H1 (cell line): ENCODE results near the gene BCAP31. TPM values are rescaled to one million over a fixed set of nuclear protein-coding genes. Genes with fewer than 3 reads are reported as not detected.
"Not testable (repeated sequence)": the region's sequence is repeated elsewhere in the genome, so short reads cannot be mapped to it uniquely, and the experiment has no call there.

Experiments
- CTCF ChIA-PET: fragments of 300-600 bp; sonication (Branson Sonifier 250); formaldehyde crosslinking; loops from one replicate; lab custom pipeline; 2021; ENCODE audit not compliant: partially characterized antibody; lab: Charles Lee
- POLR2A ChIA-PET: fragments of 300-600 bp; sonication (Branson Sonifier 250); formaldehyde crosslinking; loops from one replicate; lab custom pipeline; 2021; ENCODE audit warnings: inconsistent platforms; ENCODE audit not compliant: partially characterized antibody; lab: Charles Lee
- DNase-seq, 2 experiments: peaks; one replicate each; pipeline versions ENCODE4 v3.0.0 to v3.0.0-alpha.2; 2010 to 2022; ENCODE audit warnings: low spot score in 2 of 2, low read depth in 1 of 2, mixed read lengths in 1 of 2
- FAIRE-seq: peaks from 2 replicates; lab custom pipeline; 2011; peaks lifted over from hg19 to GRCh38; lab: Jason Lieb, UNC
- H2AFZ ChIP-seq: 2 replicates; pipeline ENCODE4 v1.8.1; 2012; ENCODE audit warnings: low read length, inconsistent platforms
- H2AK5ac ChIP-seq: 2 replicates; pipeline ENCODE4 v1.6.1; 2013; ENCODE audit warnings: low read depth, low read length
- H2BK120ac ChIP-seq: replicated peaks from 2 replicates; pipeline ENCODE3; 2013; ENCODE audit warnings: low read depth, low read length, inconsistent platforms
- H2BK12ac ChIP-seq: 2 replicates; pipeline ENCODE4 v1.6.1; 2013; ENCODE audit warnings: low read depth, low read length
- H2BK15ac ChIP-seq: 2 replicates; pipeline ENCODE4 v1.6.1; 2013; ENCODE audit warnings: low read length
- H2BK20ac ChIP-seq: 2 replicates; pipeline ENCODE4 v1.6.1; 2013; ENCODE audit warnings: low read length
- H2BK5ac ChIP-seq: 2 replicates; pipeline ENCODE4 v1.6.1; 2013; ENCODE audit warnings: low read depth, low read length
- H3K14ac ChIP-seq: 2 replicates; pipeline ENCODE4 v1.6.1; 2013; ENCODE audit warnings: inconsistent platforms; ENCODE audit not compliant: insufficient read length
- H3K18ac ChIP-seq: 2 replicates; pipeline ENCODE4 v1.6.1; 2013; ENCODE audit warnings: low read length; ENCODE audit errors: extremely low read depth
- H3K23ac ChIP-seq: 2 replicates; pipeline ENCODE4 v1.6.1; 2013; ENCODE audit warnings: inconsistent platforms; ENCODE audit not compliant: insufficient read length
- H3K23me2 ChIP-seq: 2 replicates; pipeline ENCODE4 v1.6.1; 2013; ENCODE audit warnings: low read depth, low read length
- H3K27ac ChIP-seq: 2 replicates; pipeline ENCODE4 v1.6.1; 2011; ENCODE audit warnings: low read depth, low read length, inconsistent platforms
- H3K27me3 ChIP-seq, 4 experiments: replicated peaks in 1 of 4; 1 replicate in 1 of 4; 2 replicates in 3 of 4; pipeline versions ENCODE4 v1.6.1 to v1.8.1; 2011 to 2013; ENCODE audit warnings: low read length in 3 of 4, mild to moderate bottlenecking in 3 of 4, inconsistent platforms in 2 of 4, mixed read lengths in 2 of 4, moderate library complexity in 1 of 4; ENCODE audit not compliant: control insufficient read depth in 3 of 4, insufficient read depth in 3 of 4; ENCODE audit errors: extremely low read depth in 1 of 4
- H3K36me3 ChIP-seq, 4 experiments: 2 replicates each; pipeline versions ENCODE4 v1.6.1 to v1.8.1; 2011 to 2013; ENCODE audit warnings: mild to moderate bottlenecking in 4 of 4, low read length in 3 of 4, moderate library complexity in 2 of 4, control low read depth in 1 of 4, inconsistent platforms in 1 of 4; ENCODE audit not compliant: insufficient read depth in 4 of 4, control insufficient read depth in 2 of 4
- H3K4ac ChIP-seq: replicated peaks from 2 replicates; pipeline ENCODE3; 2013; ENCODE audit warnings: low read length, low read depth, mixed read lengths, inconsistent platforms; ENCODE audit not compliant: insufficient read length
- H3K4me1 ChIP-seq, 4 experiments: replicated peaks in 1 of 4; 1 replicate in 1 of 4; 2 replicates in 3 of 4; pipeline versions ENCODE4 v1.6.1 to v1.8.1; 2011 to 2013; ENCODE audit warnings: low read length in 3 of 4, inconsistent platforms in 2 of 4, mixed read lengths in 1 of 4; ENCODE audit not compliant: insufficient read depth in 4 of 4, control insufficient read depth in 3 of 4
- H3K4me2 ChIP-seq, 2 experiments: 2 replicates each; pipeline versions ENCODE4 v1.6.1 to v1.8.1; 2011 to 2013; ENCODE audit warnings: low read depth in 2 of 2, low read length in 2 of 2, control low read depth in 1 of 2, inconsistent platforms in 1 of 2, mild to moderate bottlenecking in 1 of 2; ENCODE audit not compliant: insufficient read depth in 1 of 2
- H3K4me3 ChIP-seq, 4 experiments: fragments of 200-600, 300-600 bp in 1 of 4; sonication (generic), shearing (Covaris generic), sonication (Bioruptor Twin) in 1 of 4; 2 replicates each; pipeline versions ENCODE4 v1.5.1 to v1.8.1; 2011 to 2016; ENCODE audit warnings: low read length in 4 of 4, low read depth in 3 of 4, control low read depth in 2 of 4, inconsistent platforms in 2 of 4, mild to moderate bottlenecking in 2 of 4, mixed read lengths in 1 of 4, moderate library complexity in 1 of 4; ENCODE audit not compliant: insufficient read depth in 2 of 4; ENCODE audit errors: extremely low read depth in 1 of 4
- H3K56ac ChIP-seq: replicated peaks from 2 replicates; pipeline ENCODE3; 2013; ENCODE audit warnings: low read depth, mild to moderate bottlenecking, mixed read lengths, low read length, inconsistent platforms; ENCODE audit not compliant: insufficient read length
- H3K79me1 ChIP-seq: 2 replicates; pipeline ENCODE4 v1.6.1; 2013; ENCODE audit warnings: low read depth, low read length, control low read depth
- H3K79me2 ChIP-seq, 2 experiments: 2 replicates each; pipeline versions ENCODE4 v1.6.1 to v1.8.1; 2012 to 2013; ENCODE audit warnings: low read length in 2 of 2, mild to moderate bottlenecking in 2 of 2, inconsistent platforms in 1 of 2; ENCODE audit not compliant: insufficient read depth in 2 of 2, control insufficient read depth in 1 of 2
- H3K9ac ChIP-seq, 4 experiments: replicated peaks in 1 of 4; 1 replicate in 1 of 4; 2 replicates in 3 of 4; pipeline versions ENCODE4 v1.6.1 to v1.8.1; 2011 to 2013; ENCODE audit warnings: low read depth in 3 of 4, low read length in 3 of 4, control low read depth in 2 of 4, mild to moderate bottlenecking in 2 of 4, moderate library complexity in 2 of 4, inconsistent platforms in 1 of 4; ENCODE audit errors: extremely low read depth in 1 of 4
- H3K9me3 ChIP-seq, 2 experiments: 2 replicates each; pipeline versions ENCODE4 v1.6.1 to v1.8.1; 2012 to 2013; ENCODE audit warnings: mild to moderate bottlenecking in 2 of 2, moderate library complexity in 2 of 2, control low read depth in 1 of 2, inconsistent platforms in 1 of 2, low read depth in 1 of 2, low read length in 1 of 2, mixed read lengths in 1 of 2; ENCODE audit not compliant: insufficient read depth in 2 of 2
- H4K20me1 ChIP-seq, 2 experiments: replicated peaks in 1 of 2; 2 replicates each; pipeline versions ENCODE3 to v1.8.1; 2011 to 2013; ENCODE audit warnings: inconsistent platforms in 2 of 2, low read length in 2 of 2, mild to moderate bottlenecking in 1 of 2; ENCODE audit not compliant: insufficient read depth in 2 of 2, control insufficient read depth in 1 of 2
- H4K5ac ChIP-seq: 2 replicates; pipeline ENCODE4 v1.6.1; 2013; ENCODE audit warnings: low read length, low read depth, mixed read lengths, inconsistent platforms; ENCODE audit not compliant: insufficient read length
- H4K8ac ChIP-seq: 2 replicates; pipeline ENCODE4 v1.8.0; 2013; ENCODE audit warnings: mild to moderate bottlenecking, moderate library complexity, low read length, inconsistent platforms; ENCODE audit not compliant: insufficient read depth; ENCODE audit errors: extremely low read depth
- H4K91ac ChIP-seq: replicated peaks from 2 replicates; pipeline ENCODE3; 2013; ENCODE audit warnings: low read length, mixed read lengths, inconsistent platforms; ENCODE audit not compliant: insufficient read length
- WGBS, 2 experiments: shearing (Covaris generic) in 1 of 2; methylation state at CpG; one replicate each; pipeline versions ENCODE4 v1.1.6 to v1.1.7; 2013 to 2015; ENCODE audit warnings: low lambda C conversion rate in 2 of 2, mixed read lengths in 2 of 2, inconsistent platforms in 1 of 2, low coverage in 1 of 2, missing lambda C conversion rate in 1 of 2; ENCODE audit not compliant: insufficient replicate concordance in 2 of 2, insufficient coverage in 1 of 2, insufficient read length in 1 of 2; ENCODE audit errors: extremely low coverage in 1 of 2, missing lambda C conversion rate in 1 of 2; 5-methylcytosine and 5-hydroxymethylcytosine counted together
- polyA plus RNA-seq, 7 experiments: library from polyadenylated mRNA; depleted of rRNA in 3 of 7; stranded (reverse) in 5 of 7; unstranded in 2 of 7; fragments of >200 nt in 5 of 7; fragments of 200-250 nt in 2 of 7; gene quantifications; 1 replicate in 5 of 7; 2 replicates in 1 of 7; 4 replicates in 1 of 7; pipeline versions ENCODE4 v1.2.1 to v1.2.3, GENCODE V29; 2011 to 2013; ENCODE audit warnings: missing spikeins in 2 of 7, mixed read lengths in 2 of 7
- total RNA-seq: library from RNA; stranded (reverse); fragmentation: NEBNext Ultra II Directional; extraction: Animal tissue kit (Norgen Biotek cat#: 25700); gene quantifications from 2 replicates; pipeline ENCODE4 v1.2.1, GENCODE V29; 2021

The BCAP31 gene
- total and polyA plus RNA-seq, 2 of the 8 experiments (the other 6 are each of a cell fraction or from before 2014, with no cell fraction given) = 136 to 159 TPM

- Histone ChIP-seq H3K79me2 (peaks cover 0 to 13% of the 10 kb centered on the region in 2 experiments; a peak in 3 of 4 replicates), H3K36me3 (peaks cover 0 to 44% (median 11%) of the 10 kb centered on the region in 4 experiments; a peak in 5 of 8 replicates), H3K4me1 (peaks cover 0 to 17% (median 5%) of the 10 kb centered on the region in 4 experiments; a peak in 6 of 7 replicates)
- H4K5ac ChIP-seq, H3K23me2 ChIP-seq, CTCF ChIA-PET, H2AK5ac ChIP-seq, FAIRE-seq, H3K4me3 ChIP-seq, H2BK15ac ChIP-seq, H3K27ac ChIP-seq, H3K14ac ChIP-seq, H3K23ac ChIP-seq, H4K20me1 ChIP-seq, H4K91ac ChIP-seq, H2BK12ac ChIP-seq, H3K56ac ChIP-seq, H3K4me2 ChIP-seq, H2AFZ ChIP-seq, H2BK5ac ChIP-seq, H2BK120ac ChIP-seq, H2BK20ac ChIP-seq, H3K18ac ChIP-seq, H3K9me3 ChIP-seq, POLR2A ChIA-PET, H3K9ac ChIP-seq, DNase-seq, H3K79me1 ChIP-seq, H3K4ac ChIP-seq, H3K27me3 ChIP-seq, H4K8ac ChIP-seq: not testable (repeated sequence)
- WGBS, 2 experiments = 97% methylated on average over 5 of the region's 21 CpGs; no CpG with 5 or more reads in 1 of the 2 experiments
Measured at GRCh38 chrX:153691032-153691827, 33.0 kb downstream of the BCAP31 start.
